ENCODE data around the gene FLOT2.
A peak's percentile ranks its signal among the peaks of the same experiment; 100 is the strongest.

The FLOT2 gene

DNA sequence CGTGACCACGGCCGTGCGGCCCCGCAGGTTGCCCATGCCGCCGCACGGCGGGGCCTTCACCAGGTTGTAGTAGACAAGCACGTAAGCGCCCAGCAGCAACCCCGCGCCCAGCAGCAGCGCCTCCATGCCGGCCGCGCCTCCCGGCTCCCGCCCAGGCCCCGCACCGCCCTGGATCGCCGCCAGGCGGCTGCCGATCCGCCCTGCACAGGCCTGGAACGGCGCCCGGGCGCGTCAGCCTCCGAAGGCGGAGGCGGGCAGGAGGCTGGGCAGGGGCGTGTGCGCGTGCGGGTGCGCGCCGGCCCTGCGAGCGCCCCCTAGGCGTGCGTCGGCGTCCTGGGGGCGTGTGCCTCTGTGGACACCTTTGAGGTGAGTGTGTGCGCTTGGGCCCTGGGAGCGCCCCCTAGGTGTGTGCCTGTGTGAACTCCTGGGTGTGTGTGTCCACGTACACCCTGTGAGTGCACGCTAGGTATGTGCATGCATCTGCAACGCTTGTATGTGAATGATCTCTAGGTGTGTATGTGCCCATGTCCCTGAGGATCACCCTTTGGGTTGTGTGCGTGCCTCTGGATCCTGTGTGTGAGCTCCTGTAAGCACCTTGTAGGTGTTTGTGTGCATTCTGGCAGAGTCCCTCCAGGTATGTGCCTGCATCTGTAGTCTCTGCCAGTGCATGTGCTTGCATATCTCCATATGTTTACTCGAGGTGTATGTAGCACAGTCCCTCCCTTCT lies 5.4 kb upstream of the FLOT2 start, which contains the start of gene DHRS13:
Gene DHRS13, minus strand, starts transcription at position 261 of the 727 bp plus-strand sequence. Its CDS starts 135 bp downstream, at position 126.
- Histone ChIP-seq H3K27ac (peak within 1 kb of the TSS; percentile 31; the same call in 1 of the 2 replicates), H3K9ac (ENCODE audit: insufficient read length) (peak within 1 kb of the TSS; percentile 80), H3K4me3 (peak within 1 kb of the TSS; percentile 96), H3K36me3 (ENCODE audit: insufficient read depth, low read length) (peaks cover 32% of the 10 kb centered on the region), H3K9me3 (ENCODE audit: low read depth, low read length) (no peaks in the 10 kb centered on the region)
- DNase-seq (ENCODE audit: low read depth, low spot score): no peak
- TF ChIP-seq POLR2AphosphoS5 (IDR thresholded peaks at IDR 0.05; ENCODE audit: borderline replicate concordance, low read depth, low read length) (no peak; the same call in 1 of the 2 replicates), EZH2 (IDR thresholded peaks at IDR 0.05) (no peak), FOXP2 (optimal IDR thresholded peaks at IDR 0.05; ENCODE audit: control extremely low read depth, extremely low read length, insufficient read depth) (peak; percentile 94)

GRCh38 chr17:28901866-28902818 lies 4.6 kb upstream of the FLOT2 start:
- peak overlapping the region; percentile 80 for H3K9ac ChIP-seq (ENCODE audit: insufficient read length)
- no peaks in the 10 kb centered on the region for H3K9me3 ChIP-seq (ENCODE audit: low read depth, low read length)
- no peak for DNase-seq (ENCODE audit: low read depth, low spot score)
- TF ChIP-seq EZH2 (IDR thresholded peaks at IDR 0.05): no peak
- 0 out of 2 replicates have a peak, but pooled peaks have one; percentile 8 for TF ChIP-seq POLR2AphosphoS5 (IDR thresholded peaks at IDR 0.05; ENCODE audit: borderline replicate concordance, low read depth, low read length)
- H3K4me3 ChIP-seq: peak overlapping the region; percentile 96
- peak overlapping the region; percentile 31; the same call in 1 of the 2 replicates for H3K27ac ChIP-seq
- H3K36me3 ChIP-seq (ENCODE audit: insufficient read depth, low read length): peaks cover 24% of the 10 kb centered on the region

GRCh38 chr17:28900986-28901726 lies 3.6 kb upstream of the FLOT2 start:
- Histone ChIP-seq H3K4me3 (peak overlapping the region; percentile 96), H3K9ac (ENCODE audit: insufficient read length) (peak overlapping the region; percentile 80), H3K27ac (no peak overlapping the region), H3K9me3 (ENCODE audit: low read depth, low read length) (no peaks in the 10 kb centered on the region), H3K36me3 (ENCODE audit: insufficient read depth, low read length) (peaks cover 16% of the 10 kb centered on the region)
- no peak for DNase-seq (ENCODE audit: low read depth, low spot score)
- TF ChIP-seq EZH2 (IDR thresholded peaks at IDR 0.05) (no peak), POLR2AphosphoS5 (IDR thresholded peaks at IDR 0.05; ENCODE audit: borderline replicate concordance, low read depth, low read length) (no peak), FOXP2 (optimal IDR thresholded peaks at IDR 0.05; ENCODE audit: control extremely low read depth, extremely low read length, insufficient read depth) (no peak)

GRCh38 chr17:28899212-28899815 lies 1.8 kb upstream of the FLOT2 start:
- no peak for DNase-seq (ENCODE audit: low read depth, low spot score)
- Histone ChIP-seq H3K27ac (peak overlapping the region; percentile 85), H3K4me3 (no peak overlapping the region)

DNA sequence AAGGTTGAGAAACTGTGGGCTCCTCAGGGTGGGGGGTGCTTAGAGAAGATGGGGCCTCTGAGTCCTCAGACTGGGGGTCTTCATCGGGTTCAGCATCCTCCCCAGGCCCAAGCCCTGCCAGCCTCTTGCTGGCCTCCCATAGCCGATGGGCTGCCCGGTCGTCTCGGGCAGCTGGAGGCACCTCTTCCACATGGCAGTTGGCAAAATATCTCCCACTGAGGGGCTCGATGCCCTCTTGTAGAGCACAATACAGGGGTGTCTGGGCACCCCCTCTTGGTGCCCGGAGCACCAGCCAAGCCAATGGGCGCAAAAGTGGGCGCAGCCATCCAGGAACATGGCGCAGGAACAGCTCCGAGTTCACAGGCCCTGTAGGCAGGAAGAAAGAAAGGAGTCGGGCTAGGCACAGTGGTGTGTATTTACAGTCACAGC lies 1.0 kb upstream of the FLOT2 start:
- Histone ChIP-seq H3K27ac (peak overlapping the region; percentile 85), H3K4me3 (no peak overlapping the region), H3K9ac (ENCODE audit: insufficient read length) (no peak overlapping the region), H3K36me3 (ENCODE audit: insufficient read depth, low read length) (peaks cover 11% of the 10 kb centered on the region), H3K9me3 (ENCODE audit: low read depth, low read length) (no peaks in the 10 kb centered on the region)
- DNase-seq (ENCODE audit: low read depth, low spot score): no peak
- TF ChIP-seq FOXP2 (optimal IDR thresholded peaks at IDR 0.05; ENCODE audit: control extremely low read depth, extremely low read length, insufficient read depth) (no peak), POLR2AphosphoS5 (IDR thresholded peaks at IDR 0.05; ENCODE audit: borderline replicate concordance, low read depth, low read length) (no peak), EZH2 (IDR thresholded peaks at IDR 0.05) (no peak)

More at GRCh38 chr17:28899212-28899815, 1.8 kb upstream of the FLOT2 start:
- TF ChIP-seq EZH2 (IDR thresholded peaks at IDR 0.05) (no peak), POLR2AphosphoS5 (IDR thresholded peaks at IDR 0.05; ENCODE audit: borderline replicate concordance, low read depth, low read length) (no peak), FOXP2 (optimal IDR thresholded peaks at IDR 0.05; ENCODE audit: control extremely low read depth, extremely low read length, insufficient read depth) (no peak)
- Histone ChIP-seq H3K36me3 (ENCODE audit: insufficient read depth, low read length) (peaks cover 11% of the 10 kb centered on the region), H3K9ac (ENCODE audit: insufficient read length) (no peak overlapping the region), H3K9me3 (ENCODE audit: low read depth, low read length) (no peaks in the 10 kb centered on the region)

GRCh38 chr17:28897769-28898526 lies 415 bp upstream of the FLOT2 start:
- peak overlapping the region; percentile 83 for H3K4me3 ChIP-seq
- no peaks in the 10 kb centered on the region for H3K9me3 ChIP-seq (ENCODE audit: low read depth, low read length)
- peak overlapping the region; percentile 71 for H3K9ac ChIP-seq (ENCODE audit: insufficient read length)
- H3K27ac ChIP-seq: peak overlapping the region; percentile 85
- peaks cover 11% of the 10 kb centered on the region for H3K36me3 ChIP-seq (ENCODE audit: insufficient read depth, low read length)
- no peak for DNase-seq (ENCODE audit: low read depth, low spot score)
- TF ChIP-seq FOXP2 (optimal IDR thresholded peaks at IDR 0.05; ENCODE audit: control extremely low read depth, extremely low read length, insufficient read depth) (no peak), POLR2AphosphoS5 (IDR thresholded peaks at IDR 0.05; ENCODE audit: borderline replicate concordance, low read depth, low read length) (peak; percentile 23; the same call in 1 of the 2 replicates)

DNA sequence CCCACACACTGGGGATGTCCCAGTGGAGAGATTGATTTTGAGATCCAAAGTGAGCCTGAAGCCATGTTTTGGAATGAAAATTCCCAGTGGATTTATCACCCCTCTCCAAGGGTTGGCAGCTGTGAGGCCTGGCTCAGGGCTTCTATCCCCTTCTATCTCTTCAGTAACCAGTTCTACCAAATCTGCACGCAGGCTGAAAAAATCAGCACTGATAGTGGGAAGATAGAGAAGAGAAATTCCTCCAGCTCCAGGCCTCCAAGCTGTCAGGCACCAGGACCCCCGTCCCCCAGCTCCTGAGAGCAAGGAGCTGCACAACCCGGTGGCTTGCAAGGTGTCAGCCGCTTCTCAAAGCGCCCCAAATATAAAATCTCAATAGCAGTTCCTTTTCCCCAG lies 1.0 kb downstream of the FLOT2 start:
- peak overlapping the region; percentile 85 for H3K27ac ChIP-seq
- H3K9ac ChIP-seq (ENCODE audit: insufficient read length): peak overlapping the region; percentile 71
- DNase-seq (ENCODE audit: low read depth, low spot score): no peak

More for the DNA sequence above, 1.0 kb downstream of the FLOT2 start:
- TF ChIP-seq FOXP2 (optimal IDR thresholded peaks at IDR 0.05; ENCODE audit: control extremely low read depth, extremely low read length, insufficient read depth) (no peak), EZH2 (IDR thresholded peaks at IDR 0.05) (no peak), POLR2AphosphoS5 (IDR thresholded peaks at IDR 0.05; ENCODE audit: borderline replicate concordance, low read depth, low read length) (no peak)
- Histone ChIP-seq H3K4me3 (peak overlapping the region; percentile 83), H3K36me3 (ENCODE audit: insufficient read depth, low read length) (peaks cover 11% of the 10 kb centered on the region), H3K9me3 (ENCODE audit: low read depth, low read length) (no peaks in the 10 kb centered on the region)
